ENCODE data around the gene GFOD1.

The GFOD1 gene

GRCh38 chr6:13487122-13488014, at the start of gene GFOD1:
GFOD1 (minus strand) TSS chr6:13487600; CDS start chr6:13486890, 710 bp downstream.
- peak within 1 kb of the TSS; percentile 81 for H3K27ac Mint-ChIP-seq
- peak within 1 kb of the TSS; percentile 94 for H3K4me3 Mint-ChIP-seq
- H3K36me3 Mint-ChIP-seq (ENCODE audit: low read depth), result peaks cover 34% of the 10 kb centered on the region
- H3K4me1 Mint-ChIP-seq (ENCODE audit: low read depth), result peaks cover 44% of the 10 kb centered on the region
- H3K9me3 Mint-ChIP-seq, result no peaks in the 10 kb centered on the region
- intact Hi-C loops (cut with micrococcal nuclease), result loop anchor here (5.0 to 10.0 kb wide), 3 partner anchors 35 to 150 kb away; partner anchors contain the start of gene SIRT5
- H3K27me3 Mint-ChIP-seq, result peaks cover 11% of the 10 kb centered on the region

- no peaks in the 10 kb centered on the region for H3K4me1 Mint-ChIP-seq (ENCODE audit: low read depth)
These were observed 49.6 kb upstream of the GFOD1 start for GRCh38 chr6:13536796-13537526.

GRCh38 chr6:13535306-13535705, 47.9 kb upstream of the GFOD1 start:
- no peak overlapping the region for H3K4me3 Mint-ChIP-seq
- no peaks in the 10 kb centered on the region for H3K36me3 Mint-ChIP-seq (ENCODE audit: low read depth)
- no peaks in the 10 kb centered on the region for H3K9me3 Mint-ChIP-seq
- H3K4me1 Mint-ChIP-seq (ENCODE audit: low read depth), result no peaks in the 10 kb centered on the region
- no peak overlapping the region for H3K27ac Mint-ChIP-seq
- H3K27me3 Mint-ChIP-seq, result peaks cover 3% of the 10 kb centered on the region
- intact Hi-C loops (cut with micrococcal nuclease), result no loop called here

More at GRCh38 chr6:13536796-13537526, 49.6 kb upstream of the GFOD1 start:
- H3K9me3 Mint-ChIP-seq, result no peaks in the 10 kb centered on the region
- no peak overlapping the region for H3K4me3 Mint-ChIP-seq
- intact Hi-C loops (cut with micrococcal nuclease), result no loop called here
- peaks cover 3% of the 10 kb centered on the region for H3K27me3 Mint-ChIP-seq
- no peaks in the 10 kb centered on the region for H3K36me3 Mint-ChIP-seq (ENCODE audit: low read depth)
- no peak overlapping the region for H3K27ac Mint-ChIP-seq

- intact Hi-C loops (cut with micrococcal nuclease), result no loop called here
- Mint-ChIP-seq H3K9me3 (no peaks in the 10 kb centered on the region), H3K36me3 (ENCODE audit: low read depth) (no peaks in the 10 kb centered on the region), H3K27ac (no peak overlapping the region), H3K4me1 (ENCODE audit: low read depth) (no peaks in the 10 kb centered on the region), H3K4me3 (no peak overlapping the region), H3K27me3 (peaks cover 3% of the 10 kb centered on the region)
These were observed 47.1 kb upstream of the GFOD1 start for GRCh38 chr6:13534536-13534935.

GRCh38 chr6:13531956-13532355, 44.6 kb upstream of the GFOD1 start:
- Mint-ChIP-seq H3K27me3 (peaks cover 3% of the 10 kb centered on the region), H3K4me1 (ENCODE audit: low read depth) (peaks cover 9% of the 10 kb centered on the region), H3K36me3 (ENCODE audit: low read depth) (no peaks in the 10 kb centered on the region), H3K9me3 (no peaks in the 10 kb centered on the region), H3K27ac (no peak overlapping the region), H3K4me3 (no peak overlapping the region)
- intact Hi-C loops (cut with micrococcal nuclease), result no loop called here

GRCh38 chr6:13528777-13529343, 41.5 kb upstream of the GFOD1 start:
- Mint-ChIP-seq H3K4me1 (ENCODE audit: low read depth) (peaks cover 37% of the 10 kb centered on the region), H3K36me3 (ENCODE audit: low read depth) (no peaks in the 10 kb centered on the region), H3K27ac (no peak overlapping the region), H3K9me3 (no peaks in the 10 kb centered on the region), H3K27me3 (no peaks in the 10 kb centered on the region), H3K4me3 (no peak overlapping the region)
- intact Hi-C loops (cut with micrococcal nuclease), result loop anchor here (5.0 to 10.0 kb wide), 2 partner anchors 48 to 64 kb away; no protein-coding TSS in a partner anchor

GRCh38 chr6:13528232-13528631, 40.8 kb upstream of the GFOD1 start:
- Mint-ChIP-seq H3K4me1 (ENCODE audit: low read depth) (peaks cover 40% of the 10 kb centered on the region), H3K36me3 (ENCODE audit: low read depth) (no peaks in the 10 kb centered on the region), H3K27ac (no peak overlapping the region), H3K9me3 (no peaks in the 10 kb centered on the region), H3K4me3 (no peak overlapping the region), H3K27me3 (no peaks in the 10 kb centered on the region)
- intact Hi-C loops (cut with micrococcal nuclease), result loop anchor here (5.0 to 10.0 kb wide), 2 partner anchors 49 to 63 kb away; no protein-coding TSS in a partner anchor

- Mint-ChIP-seq H3K4me3 (no peak overlapping the region), H3K27ac (peak overlapping the region; percentile 84), H3K9me3 (no peaks in the 10 kb centered on the region), H3K4me1 (ENCODE audit: low read depth) (peaks cover 40% of the 10 kb centered on the region), H3K36me3 (ENCODE audit: low read depth) (no peaks in the 10 kb centered on the region), H3K27me3 (no peaks in the 10 kb centered on the region)
- intact Hi-C loops (cut with micrococcal nuclease), result loop anchor here (5.0 to 10.0 kb wide), 2 partner anchors 50 to 63 kb away; no protein-coding TSS in a partner anchor
These were observed 40.3 kb upstream of the GFOD1 start for GRCh38 chr6:13527671-13528056.

GRCh38 chr6:13526727-13527670, 39.6 kb upstream of the GFOD1 start:
- Mint-ChIP-seq H3K27me3 (no peaks in the 10 kb centered on the region), H3K9me3 (no peaks in the 10 kb centered on the region), H3K4me3 (peak overlapping the region; percentile 6), H3K4me1 (ENCODE audit: low read depth) (peaks cover 40% of the 10 kb centered on the region), H3K27ac (peak overlapping the region; percentile 84), H3K36me3 (ENCODE audit: low read depth) (no peaks in the 10 kb centered on the region)
- intact Hi-C loops (cut with micrococcal nuclease), result loop anchor here (5.0 to 10.0 kb wide), 2 partner anchors 50 to 62 kb away; no protein-coding TSS in a partner anchor

- H3K27me3 Mint-ChIP-seq, result no peaks in the 10 kb centered on the region
- H3K4me3 Mint-ChIP-seq, result no peak overlapping the region
- intact Hi-C loops (cut with micrococcal nuclease), result loop anchor here (5.0 to 10.0 kb wide), 2 partner anchors 51 to 62 kb away; no protein-coding TSS in a partner anchor
- H3K36me3 Mint-ChIP-seq (ENCODE audit: low read depth), result no peaks in the 10 kb centered on the region
- peak overlapping the region; percentile 84 for H3K27ac Mint-ChIP-seq
- H3K9me3 Mint-ChIP-seq, result no peaks in the 10 kb centered on the region
- H3K4me1 Mint-ChIP-seq (ENCODE audit: low read depth), result peaks cover 40% of the 10 kb centered on the region
These were observed 38.9 kb upstream of the GFOD1 start for GRCh38 chr6:13526357-13526726.

- H3K36me3 Mint-ChIP-seq (ENCODE audit: low read depth), result no peaks in the 10 kb centered on the region
- no peaks in the 10 kb centered on the region for H3K27me3 Mint-ChIP-seq
- intact Hi-C loops (cut with micrococcal nuclease), result loop anchor here (5.0 to 10.0 kb wide), 2 partner anchors 52 to 60 kb away; no protein-coding TSS in a partner anchor
- H3K27ac Mint-ChIP-seq, result peak overlapping the region; percentile 84
- no peak overlapping the region for H3K4me3 Mint-ChIP-seq
- H3K4me1 Mint-ChIP-seq (ENCODE audit: low read depth), result peaks cover 40% of the 10 kb centered on the region
- no peaks in the 10 kb centered on the region for H3K9me3 Mint-ChIP-seq
These were observed 37.6 kb upstream of the GFOD1 start for GRCh38 chr6:13524801-13525508.

- Mint-ChIP-seq H3K9me3 (no peaks in the 10 kb centered on the region), H3K36me3 (ENCODE audit: low read depth) (no peaks in the 10 kb centered on the region), H3K4me3 (no peak overlapping the region), H3K27ac (peak overlapping the region; percentile 5), H3K4me1 (ENCODE audit: low read depth) (peaks cover 40% of the 10 kb centered on the region), H3K27me3 (no peaks in the 10 kb centered on the region)
- intact Hi-C loops (cut with micrococcal nuclease), result loop anchor here (10.0 kb wide), 1 partner anchor 59 kb away; no protein-coding TSS in a partner anchor
These were observed 36.6 kb upstream of the GFOD1 start for GRCh38 chr6:13523826-13524622.
